ENCODE measurements around the gene DKK3.

GRCh38 chr11:11983427-11983826 is 25.0 kb downstream of the DKK3 start:
- no peak for TF ChIP-seq EZH2 (IDR thresholded peaks at IDR 0.05)
- TF ChIP-seq POLR2AphosphoS5 (IDR thresholded peaks at IDR 0.05; ENCODE audit: borderline replicate concordance, low read depth, low read length): no peak
- no peak for TF ChIP-seq FOXP2 (optimal IDR thresholded peaks at IDR 0.05; ENCODE audit: control extremely low read depth, extremely low read length, insufficient read depth)

All from SK-N-MC (cell line).